Lower lobe of right lung (tissue), 2 donors: ENCODE data around the gene GTF2E1. TPM values are rescaled to one million over a fixed set of nuclear protein-coding genes. Genes with fewer than 3 reads are reported as not detected.

ENCODE experiments used
- ATAC-seq, 2 donors: fragments of 200-7000 bp; cut with Tn5 transposase; one replicate each; pipeline ENCODE4 v1.9.1; 2020 to 2022; ENCODE audit warnings: mild to moderate bottlenecking in 2 of 2, moderate library complexity in 2 of 2
- DNase-seq: peaks from one replicate; pipeline ENCODE4 v3.0.0-alpha.2; 2020
- H3K27ac ChIP-seq: fragments of 200-600 bp; one replicate; pipeline ENCODE4 v1.8.0; 2022
- H3K27me3 ChIP-seq: fragments of 200-600 bp; one replicate; pipeline ENCODE4 v1.8.0; 2022; ENCODE audit warnings: low read depth
- H3K36me3 ChIP-seq: fragments of 200-600 bp; one replicate; pipeline ENCODE4 v1.8.0; 2022; ENCODE audit warnings: mild to moderate bottlenecking
- H3K4me1 ChIP-seq: fragments of 200-600 bp; one replicate; pipeline ENCODE4 v1.8.0; 2022
- H3K4me3 ChIP-seq: fragments of 200-600 bp; one replicate; pipeline ENCODE4 v1.8.0; 2022; ENCODE audit warnings: mild to moderate bottlenecking
- H3K9me3 ChIP-seq: fragments of 200-600 bp; one replicate; pipeline ENCODE4 v1.8.0; 2022
- CTCF ChIP-seq: fragments of 200-600 bp; IDR thresholded peaks from one replicate; pipeline ENCODE4 v1.8.0; 2022; ENCODE audit warnings: antibody characterized with exemption, mild to moderate bottlenecking
- intact Hi-C: fragments of 100-400 bp; cut with DNase I; formaldehyde crosslinking; loops from one replicate; pipeline ENCODE4 v1.11.0; 2022
- long read RNA-seq: library from polyadenylated mRNA; unstranded; transcript quantifications from one replicate; pipeline ENCODE4 v2.0.0, GENCODE V29; 2021
- total RNA-seq: library from RNA; stranded (reverse); fragmentation: NEBNext Ultra II Directional; extraction: Animal tissue kit (Norgen Biotek cat#: 25700); gene quantifications from one replicate; pipeline ENCODE4 v1.2.1, GENCODE V29; 2021
- donor health status: DM: no; HTN: yes; CAD: no; lungs with severe emphysema.

The GTF2E1 gene
- 18.5 TPM for total RNA-seq
- long read RNA-seq, transcript GTF2E1-201 (5 exons, 3,012 nt) = major isoform, 6 of 9 reads
- long read RNA-seq, partial matches to known transcripts = 3 of 9 reads
- long read RNA-seq, other reads (novel, unspliced or antisense) = 0 of 9 reads

- peak; percentile 97 for DNase-seq
- Histone ChIP-seq H3K9me3 (no peaks in the 10 kb centered on the region), H3K4me3 (peak within 1 kb of the TSS; percentile 98), H3K27me3 (no peaks in the 10 kb centered on the region), H3K4me1 (peaks cover 17% of the 10 kb centered on the region), H3K36me3 (peaks cover 10% of the 10 kb centered on the region), H3K27ac (peak within 1 kb of the TSS; percentile 99)
- peak; percentile 100 for ATAC-seq
- no peak for TF ChIP-seq CTCF
- intact Hi-C loops = no loop called here
Measured at GRCh38 chr3:120742198-120742848, at the start of gene GTF2E1, which contains the start of gene RABL3. TSS of gene GTF2E1 (plus strand) at chr3:120742744. CDS start at chr3:120750553, 7,809 bp downstream. TSS of gene RABL3 (minus strand) at chr3:120742516. CDS start at chr3:120742507, 9 bp downstream.

GRCh38 chr3:120693439-120694171 is 48.9 kb upstream of the GTF2E1 start:
- TF ChIP-seq CTCF = no peak
- Histone ChIP-seq H3K9me3 (no peaks in the 10 kb centered on the region), H3K36me3 (peaks cover 15% of the 10 kb centered on the region), H3K27me3 (no peaks in the 10 kb centered on the region), H3K27ac (no peak overlapping the region), H3K4me1 (no peaks in the 10 kb centered on the region), H3K4me3 (no peak overlapping the region)
- no peak for ATAC-seq
- DNase-seq = no peak
- intact Hi-C loops = no loop called here

DNA sequence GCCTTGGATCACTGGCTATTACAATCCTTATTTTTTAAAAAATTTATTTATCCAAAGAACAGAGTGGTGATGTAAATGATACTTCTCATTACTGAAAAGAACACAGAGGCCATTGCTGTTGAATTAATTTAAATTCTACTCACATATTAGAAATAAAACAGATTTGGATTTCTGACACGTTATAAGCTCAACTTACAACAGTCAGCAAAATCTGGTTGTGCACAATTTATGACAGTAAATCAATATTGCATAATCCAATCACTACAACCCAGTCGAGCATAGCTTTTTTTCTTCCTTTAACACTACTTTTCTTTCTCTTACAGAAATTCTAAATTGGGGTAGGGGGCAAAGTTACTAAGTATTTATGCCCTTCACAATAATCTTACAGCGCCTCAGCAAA is 43.2 kb upstream of the GTF2E1 start:
- no peak for ATAC-seq
- H3K9me3 ChIP-seq = no peaks in the 10 kb centered on the region

DNA sequence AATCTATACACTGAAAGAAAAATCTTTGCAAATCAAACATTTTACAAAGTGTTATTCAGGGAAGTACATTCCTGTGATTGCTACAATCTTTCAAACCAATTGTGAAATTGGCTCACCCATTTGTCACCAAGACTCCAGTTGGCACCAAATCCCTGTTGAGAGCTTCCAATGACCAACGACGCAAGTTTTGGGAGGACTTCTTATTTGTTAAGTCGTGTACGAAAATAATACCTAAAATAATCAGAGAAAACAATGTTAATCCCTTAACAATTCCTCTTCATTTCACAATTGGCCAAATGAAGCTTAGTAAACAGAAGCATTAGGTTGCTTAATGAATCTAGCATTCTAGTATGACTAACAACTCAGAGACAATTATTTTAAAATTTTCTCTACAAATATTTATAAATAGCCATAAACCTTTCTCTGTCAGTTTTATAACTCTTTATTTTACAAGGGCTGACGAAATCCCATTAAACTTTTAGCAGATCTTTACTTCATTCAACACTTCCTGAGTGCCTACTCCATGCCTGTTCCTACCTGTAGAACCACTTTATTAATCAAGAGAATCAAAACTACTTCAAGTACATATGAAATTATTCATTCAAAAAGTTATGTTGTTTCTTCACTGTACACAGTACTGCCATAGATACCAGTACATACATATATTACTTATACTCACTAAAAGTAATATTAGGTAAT is 36.5 kb upstream of the GTF2E1 start:
- Histone ChIP-seq H3K36me3 (peaks cover 12% of the 10 kb centered on the region), H3K27ac (no peak overlapping the region), H3K9me3 (no peaks in the 10 kb centered on the region), H3K4me3 (no peak overlapping the region), H3K4me1 (no peaks in the 10 kb centered on the region), H3K27me3 (no peaks in the 10 kb centered on the region)
- intact Hi-C loops = no loop called here
- no peak for TF ChIP-seq CTCF
- DNase-seq (no peak), ATAC-seq (peak in 1 of 2 donors; percentile 60)

More for the DNA sequence above, 43.2 kb upstream of the GTF2E1 start:
- no peak for TF ChIP-seq CTCF
- no peaks in the 10 kb centered on the region for H3K27me3 ChIP-seq
- no peaks in the 10 kb centered on the region for H3K4me1 ChIP-seq
- DNase-seq = no peak
- H3K36me3 ChIP-seq = peaks cover 13% of the 10 kb centered on the region
- intact Hi-C loops = no loop called here
- H3K27ac ChIP-seq = no peak overlapping the region
- H3K4me3 ChIP-seq = no peak overlapping the region

- intact Hi-C loops = no loop called here
Measured at GRCh38 chr3:120706950-120707349, 35.6 kb upstream of the GTF2E1 start.

More at GRCh38 chr3:120706950-120707349, 35.6 kb upstream of the GTF2E1 start:
- Histone ChIP-seq H3K27ac (no peak overlapping the region), H3K27me3 (no peaks in the 10 kb centered on the region), H3K4me1 (no peaks in the 10 kb centered on the region), H3K4me3 (no peak overlapping the region), H3K36me3 (peaks cover 12% of the 10 kb centered on the region), H3K9me3 (no peaks in the 10 kb centered on the region)
- ATAC-seq (no peak), DNase-seq (no peak)
- no peak for TF ChIP-seq CTCF
